Common myeloid progenitor, CD34-positive (primary cell): ENCODE results near the gene C14orf132.

Experiments used
- CTCF ChIA-PET: fragments of 350-600 bp; sonication (Branson Sonifier 250); formaldehyde crosslinking; loops from one replicate; lab custom pipeline; 2021; ENCODE audit warnings: antibody characterized with exemption; lab: Charles Lee
- POLR2A ChIA-PET: fragments of 350-600 bp; sonication (Branson Sonifier 250); formaldehyde crosslinking; loops from one replicate; lab custom pipeline; 2021; ENCODE audit warnings: antibody characterized with exemption; lab: Charles Lee
- DNase-seq, 3 donors: peaks; one replicate each; pipeline versions ENCODE4 v3.0.0 to v3.0.0-alpha.2; 2013
- H3K27ac ChIP-seq, 2 experiments: 1 replicate in 1 of 2; 2 replicates in 1 of 2; pipeline ENCODE4 v1.7.0; 2013; ENCODE audit warnings: inconsistent platforms in 2 of 2, low read length in 2 of 2, mild to moderate bottlenecking in 2 of 2, low read depth in 1 of 2, moderate library complexity in 1 of 2; ENCODE audit not compliant: severe bottlenecking in 2 of 2, insufficient read depth in 1 of 2, poor library complexity in 1 of 2
- H3K27me3 ChIP-seq, 5 experiments: replicated peaks in 2 of 5; 1 replicate in 3 of 5; 2 replicates in 2 of 5; pipeline versions ENCODE4 v1.6.1 to v1.7.0; 2013; ENCODE audit warnings: low read length in 4 of 5, mild to moderate bottlenecking in 2 of 5, moderate library complexity in 2 of 5, inconsistent platforms in 1 of 5; ENCODE audit not compliant: insufficient read depth in 5 of 5, control insufficient read depth in 4 of 5
- H3K36me3 ChIP-seq, 4 experiments: 1 replicate in 2 of 4; 2 replicates in 2 of 4; pipeline versions ENCODE4 v1.6.1 to v1.7.0; 2013; ENCODE audit warnings: low read length in 3 of 4, control low read depth in 1 of 4, mild to moderate bottlenecking in 1 of 4; ENCODE audit not compliant: control insufficient read depth in 4 of 4, insufficient read depth in 4 of 4
- H3K4me1 ChIP-seq, 4 experiments: 1 replicate in 3 of 4; 2 replicates in 1 of 4; pipeline versions ENCODE4 v1.6.1 to v1.7.1; 2013; ENCODE audit warnings: low read length in 3 of 4, mild to moderate bottlenecking in 3 of 4, control low read depth in 1 of 4, inconsistent platforms in 1 of 4, moderate library complexity in 1 of 4; ENCODE audit not compliant: control insufficient read depth in 4 of 4, insufficient read depth in 4 of 4; ENCODE audit errors: control extremely low read depth in 1 of 4
- H3K4me3 ChIP-seq, 7 experiments: 1 replicate in 4 of 7; 2 replicates in 3 of 7; pipeline versions ENCODE4 v1.5.1 to v1.7.0; 2013; ENCODE audit warnings: mild to moderate bottlenecking in 7 of 7, low read length in 6 of 7, moderate library complexity in 6 of 7, inconsistent platforms in 2 of 7, low read depth in 2 of 7, control low read depth in 1 of 7; ENCODE audit not compliant: insufficient read depth in 4 of 7, control insufficient read depth in 1 of 7; ENCODE audit errors: extremely low read depth in 1 of 7
- H3K9me3 ChIP-seq, 5 experiments: 1 replicate in 4 of 5; 2 replicates in 1 of 5; pipeline versions ENCODE4 v1.6.1 to v1.7.1; 2013; ENCODE audit warnings: low read length in 4 of 5, mild to moderate bottlenecking in 2 of 5, inconsistent platforms in 1 of 5, low read depth in 1 of 5, moderate library complexity in 1 of 5; ENCODE audit not compliant: control insufficient read depth in 4 of 5, insufficient read depth in 2 of 5; ENCODE audit errors: control extremely low read depth in 1 of 5
- WGBS: methylation state at CpG from one replicate; pipeline ENCODE4 v1.1.5; 2013; ENCODE audit not compliant: insufficient coverage; 5-methylcytosine and 5-hydroxymethylcytosine counted together

The C14orf132 gene

GRCh38 chr14:96039633-96040311, 610 bp downstream of the C14orf132 start:
- under 1% methylated on average over 41 of the region's 56 CpGs for WGBS
- Histone ChIP-seq H3K4me3 (peak overlapping the region; percentile 26 to 74 (median 51)), H3K27ac (no peak overlapping the region), H3K27me3 (peaks cover 22 to 76% (median 31%) of the 10 kb centered on the region in 5 experiments), H3K4me1 (peaks cover 0 to 14% (median 8%) of the 10 kb centered on the region in 4 experiments), H3K36me3 (no peaks in the 10 kb centered on the region), H3K9me3 (peaks cover 0 to 3% (median 0%) of the 10 kb centered on the region in 5 experiments)
- ChIA-PET POLR2A (no interaction called here), CTCF (no interaction called here)
- peak; percentile 17 to 39 (median 28) for DNase-seq

GRCh38 chr14:96040828-96041371, 1.7 kb downstream of the C14orf132 start:
- Histone ChIP-seq H3K9me3 (peaks cover 0 to 5% (median 0%) of the 10 kb centered on the region in 5 experiments), H3K27me3 (peaks cover 22 to 71% (median 28%) of the 10 kb centered on the region in 5 experiments), H3K4me1 (peaks cover 0 to 14% (median 8%) of the 10 kb centered on the region in 4 experiments), H3K27ac (no peak overlapping the region), H3K36me3 (no peaks in the 10 kb centered on the region), H3K4me3 (no peak overlapping the region)
- ChIA-PET POLR2A (interaction anchor here (0.6 kb wide), 1 partner anchor 1347 kb away, joined by 4 read pairs; no protein-coding TSS in a partner anchor), CTCF (no interaction called here)
- no peak for DNase-seq
- 74% methylated on average over 9 of the region's 9 CpGs for WGBS

GRCh38 chr14:96042248-96042930, 3.2 kb downstream of the C14orf132 start:
- Histone ChIP-seq H3K4me1 (peaks cover 0 to 14% (median 8%) of the 10 kb centered on the region in 4 experiments), H3K4me3 (no peak overlapping the region), H3K27me3 (peaks cover 14 to 64% (median 27%) of the 10 kb centered on the region in 5 experiments), H3K9me3 (peaks cover 0 to 7% (median 1%) of the 10 kb centered on the region in 5 experiments), H3K27ac (no peak overlapping the region), H3K36me3 (no peaks in the 10 kb centered on the region)
- DNase-seq: no peak
- ChIA-PET POLR2A (no interaction called here), CTCF (interaction anchor here (1.0 kb wide), 1 partner anchor 14 kb away, joined by 3 read pairs; no protein-coding TSS in a partner anchor)
- WGBS: 77% methylated on average over 4 of the region's 4 CpGs

- POLR2A ChIA-PET: no interaction called here
- H3K9me3 ChIP-seq: peaks cover 0 to 7% (median 1%) of the 10 kb centered on the region in 5 experiments
- H3K4me3 ChIP-seq: no peak overlapping the region
- H3K27me3 ChIP-seq: peaks cover 0 to 25% (median 6%) of the 10 kb centered on the region in 5 experiments
- no peaks in the 10 kb centered on the region for H3K4me1 ChIP-seq
- CTCF ChIA-PET: no interaction called here
- DNase-seq: no peak
- no peaks in the 10 kb centered on the region for H3K36me3 ChIP-seq
- no peak overlapping the region for H3K27ac ChIP-seq
- 100% methylated on average over 2 of the region's 2 CpGs for WGBS
Observed at GRCh38 chr14:96046630-96047029, 7.5 kb downstream of the C14orf132 start.

- ChIA-PET CTCF (no interaction called here), POLR2A (no interaction called here)
- H3K9me3 ChIP-seq: peaks cover 0 to 7% (median 1%) of the 10 kb centered on the region in 5 experiments
- no peaks in the 10 kb centered on the region for H3K4me1 ChIP-seq
- H3K36me3 ChIP-seq: no peaks in the 10 kb centered on the region
- no peak overlapping the region for H3K27ac ChIP-seq
- no peak for DNase-seq
- H3K4me3 ChIP-seq: no peak overlapping the region
- H3K27me3 ChIP-seq: peaks cover 0 to 25% (median 6%) of the 10 kb centered on the region in 5 experiments
Observed at GRCh38 chr14:96047101-96047500, 7.9 kb downstream of the C14orf132 start.

GRCh38 chr14:96049932-96050331, 10.8 kb downstream of the C14orf132 start:
- CTCF ChIA-PET: no interaction called here
- H3K9me3 ChIP-seq: peaks cover 0 to 7% (median 1%) of the 10 kb centered on the region in 5 experiments
- H3K4me1 ChIP-seq: no peaks in the 10 kb centered on the region
- no peaks in the 10 kb centered on the region for H3K36me3 ChIP-seq
- no peak overlapping the region for H3K27ac ChIP-seq
- POLR2A ChIA-PET: no interaction called here
- peaks cover 0 to 11% (median 4%) of the 10 kb centered on the region in 5 experiments for H3K27me3 ChIP-seq
- no peak overlapping the region for H3K4me3 ChIP-seq
- DNase-seq: no peak

GRCh38 chr14:96050482-96050881, 11.3 kb downstream of the C14orf132 start:
- ChIA-PET CTCF (no interaction called here), POLR2A (no interaction called here)
- Histone ChIP-seq H3K27me3 (peaks cover 0 to 12% (median 7%) of the 10 kb centered on the region in 5 experiments), H3K9me3 (peaks cover 0 to 5% (median 1%) of the 10 kb centered on the region in 5 experiments), H3K36me3 (no peaks in the 10 kb centered on the region), H3K4me3 (no peak overlapping the region), H3K27ac (no peak overlapping the region), H3K4me1 (no peaks in the 10 kb centered on the region)
- no peak for DNase-seq
- 100% methylated on average over 2 of the region's 4 CpGs for WGBS
